GM10266 (cell line): ENCODE measurements around the gene RIPK4.
A peak's percentile ranks its signal among the peaks of the same experiment; 100 is the strongest.

Source experiments
- DNase-seq: peaks from one replicate; pipeline ENCODE4 v3.0.0; 2012; ENCODE audit errors: extremely low spot score
- CTCF ChIP-seq: IDR thresholded peaks from 2 replicates; pipeline ENCODE4 v1.5.1; 2012; ENCODE audit warnings: mild to moderate bottlenecking, low read depth; ENCODE audit not compliant: control insufficient read depth, insufficient read depth; ENCODE audit errors: missing control alignments

Gene RIPK4

GRCh38 chr21:41766883-41767605, at the start of gene RIPK4:
RIPK4 (minus strand) TSS chr21:41767052; CDS start chr21:41767041, 11 bp downstream.
- DNase-seq = peak; percentile 82
- TF ChIP-seq CTCF = no peak

GRCh38 chr21:41815652-41816582, 49.1 kb upstream of the RIPK4 start:
- DNase-seq = no peak
- TF ChIP-seq CTCF = no peak

- TF ChIP-seq CTCF = no peak
Observed at GRCh38 chr21:41813226-41813625, 46.4 kb upstream of the RIPK4 start.

GRCh38 chr21:41812679-41813078, 45.8 kb upstream of the RIPK4 start:
- TF ChIP-seq CTCF = no peak
- DNase-seq = no peak

More at GRCh38 chr21:41813226-41813625, 46.4 kb upstream of the RIPK4 start:
- DNase-seq = peak; percentile 18

GRCh38 chr21:41810597-41810932, 43.7 kb upstream of the RIPK4 start:
- peak; percentile 13 for DNase-seq
- no peak for TF ChIP-seq CTCF

- DNase-seq = peak; percentile 16
- no peak for TF ChIP-seq CTCF
Observed at GRCh38 chr21:41809891-41810596, 43.2 kb upstream of the RIPK4 start.
